WTC11 (cell line): ENCODE data around the gene PLCZ1. TPM values are rescaled to one million over a fixed set of nuclear protein-coding genes. Genes with fewer than 3 reads are reported as not detected.

Experiments
- ATAC-seq: fragments of 200-7000 bp; cut with Tn5 transposase; 2 replicates; pipeline ENCODE4 v1.10.0; 2021; ENCODE audit warnings: mild to moderate bottlenecking, moderate library complexity
- CTCF ChIA-PET: fragments of 300-600 bp; sonication (Branson Sonifier 250); formaldehyde crosslinking; loops from one replicate; lab custom pipeline; 2021; ENCODE audit warnings: antibody characterized with exemption; lab: Charles Lee
- POLR2A ChIA-PET: fragments of 350-600 bp; sonication (Branson Sonifier 250); formaldehyde crosslinking; loops from one replicate; lab custom pipeline; 2021; ENCODE audit warnings: antibody characterized with exemption; lab: Charles Lee
- DNase-seq: peaks from one replicate; pipeline ENCODE4 v3.0.0; 2021; ENCODE audit warnings: low spot score
- H3K27ac Mint-ChIP-seq: 2 replicates; pipeline ENCODE4 v1.8.0; 2021; ENCODE audit warnings: mixed read lengths
- H3K27me3 Mint-ChIP-seq: 2 replicates; pipeline ENCODE4 v1.8.0; 2021; ENCODE audit warnings: low read depth, mild to moderate bottlenecking, moderate library complexity, mixed read lengths
- H3K36me3 Mint-ChIP-seq: 2 replicates; pipeline ENCODE4 v1.8.0; 2021; ENCODE audit warnings: mixed read lengths
- H3K4me1 Mint-ChIP-seq: 2 replicates; pipeline ENCODE4 v1.8.0; 2022; ENCODE audit warnings: mixed read lengths
- H3K4me3 Mint-ChIP-seq: 2 replicates; pipeline ENCODE4 v1.8.0; 2021; ENCODE audit warnings: mild to moderate bottlenecking, moderate library complexity, mixed read lengths
- H3K9me3 Mint-ChIP-seq: 2 replicates; pipeline ENCODE4 v1.8.0; 2021; ENCODE audit warnings: mixed read lengths
- CREB1 ChIP-seq: sonication (generic); formaldehyde crosslinking; IDR thresholded peaks from 2 replicates; pipeline ENCODE4 v1.8.0; 2023; ENCODE audit warnings: mild to moderate bottlenecking, missing genetic modification reagents
- ELF4 ChIP-seq: sonication (generic); formaldehyde crosslinking; IDR thresholded peaks from 2 replicates; pipeline ENCODE4 v1.8.1; 2022; ENCODE audit warnings: low read depth, mild to moderate bottlenecking, moderate library complexity, missing genetic modification reagents
- ESRRA ChIP-seq: sonication (generic); formaldehyde crosslinking; IDR thresholded peaks from 2 replicates; pipeline ENCODE4 v1.8.1; 2022; ENCODE audit warnings: mild to moderate bottlenecking, missing genetic modification reagents, borderline replicate concordance
- FOXJ3 ChIP-seq: sonication (generic); formaldehyde crosslinking; IDR thresholded peaks from 2 replicates; pipeline ENCODE4 v1.9.0; 2021; ENCODE audit warnings: missing genetic modification reagents, mild to moderate bottlenecking, borderline replicate concordance
- FOXP1 ChIP-seq: sonication (generic); formaldehyde crosslinking; IDR thresholded peaks from 2 replicates; pipeline ENCODE4 v1.8.0; 2022; ENCODE audit warnings: missing genetic modification reagents, mild to moderate bottlenecking, moderate library complexity, borderline replicate concordance
- JUN ChIP-seq: sonication (generic); formaldehyde crosslinking; IDR thresholded peaks from 2 replicates; pipeline ENCODE4 v1.8.0; 2023; ENCODE audit warnings: mild to moderate bottlenecking, missing genetic modification reagents
- KAT7 ChIP-seq: sonication (generic); formaldehyde crosslinking; IDR thresholded peaks from 2 replicates; pipeline ENCODE4 v1.8.1; 2023; ENCODE audit warnings: missing genetic modification reagents, mild to moderate bottlenecking, borderline replicate concordance
- NFE2L1 ChIP-seq: sonication (generic); formaldehyde crosslinking; IDR thresholded peaks from 2 replicates; pipeline ENCODE4 v1.8.1; 2023; ENCODE audit warnings: missing genetic modification reagents
- NR2C2 ChIP-seq: sonication (generic); formaldehyde crosslinking; IDR thresholded peaks from 2 replicates; pipeline ENCODE4 v1.8.0; 2022; ENCODE audit warnings: mild to moderate bottlenecking, missing genetic modification reagents
- SMAD4 ChIP-seq: sonication (generic); formaldehyde crosslinking; IDR thresholded peaks from 2 replicates; pipeline ENCODE4 v1.8.0; 2022; ENCODE audit warnings: mild to moderate bottlenecking, missing genetic modification reagents
- ZNF121 ChIP-seq: sonication (generic); formaldehyde crosslinking; IDR thresholded peaks from 2 replicates; pipeline ENCODE4 v1.8.0; 2023; ENCODE audit warnings: missing genetic modification reagents
- ZNF138 ChIP-seq: sonication (generic); formaldehyde crosslinking; conservative IDR thresholded peaks from 2 replicates; pipeline ENCODE4 v1.8.1; 2022; ENCODE audit warnings: mild to moderate bottlenecking, moderate library complexity, missing genetic modification reagents
- ZNF219 ChIP-seq: sonication (generic); formaldehyde crosslinking; IDR thresholded peaks from 2 replicates; pipeline ENCODE4 v1.8.0; 2023; ENCODE audit warnings: missing genetic modification reagents, mild to moderate bottlenecking, borderline replicate concordance
- ZNF416 ChIP-seq: fragments of 250-450 bp; sonication (Bioruptor Pico); IDR thresholded peaks from 2 replicates; pipeline ENCODE4 v1.9.0; 2021; ENCODE audit warnings: mild to moderate bottlenecking, inconsistent platforms
- ZNF671 ChIP-seq: fragments of 250-450 bp; sonication (Bioruptor Pico); IDR thresholded peaks from 2 replicates; pipeline ENCODE4 v1.8.0; 2021; ENCODE audit warnings: mild to moderate bottlenecking
- total RNA-seq: library from RNA; stranded (reverse); gene quantifications from 3 replicates; pipeline ENCODE4 v1.2.3, GENCODE V29; 2021
- TF ChIP-seq, protein P1 (sequence below): sonication (generic); formaldehyde crosslinking; IDR thresholded peaks from 2 replicates; pipeline ENCODE4 v1.8.0; 2023; ENCODE audit warnings: missing genetic modification reagents, mild to moderate bottlenecking, borderline replicate concordance
- TF ChIP-seq, protein P2 (sequence below): fragments of 250-450 bp; sonication (Bioruptor Pico); IDR thresholded peaks from 2 replicates; pipeline ENCODE4 v1.9.0; 2021; ENCODE audit warnings: moderate library complexity, mild to moderate bottlenecking, inconsistent platforms, borderline replicate concordance
- TF ChIP-seq, protein P3 (sequence below): fragments of 250-450 bp; sonication (Bioruptor Pico); IDR thresholded peaks from 2 replicates; pipeline ENCODE4 v1.8.0; 2021; ENCODE audit warnings: mild to moderate bottlenecking
- TF ChIP-seq, protein P4 (sequence below): sonication (generic); formaldehyde crosslinking; IDR thresholded peaks from 2 replicates; pipeline ENCODE4 v1.8.1; 2023; ENCODE audit warnings: mild to moderate bottlenecking, moderate library complexity, missing genetic modification reagents
- TF ChIP-seq, protein P5 (sequence below): sonication (generic); formaldehyde crosslinking; conservative IDR thresholded peaks from 2 replicates; pipeline ENCODE4 v1.8.1; 2023; ENCODE audit warnings: mild to moderate bottlenecking, low read depth, missing genetic modification reagents, moderate library complexity

Gene PLCZ1
- total RNA-seq, 1 experiment from 2014 or later = not detected

DNA sequence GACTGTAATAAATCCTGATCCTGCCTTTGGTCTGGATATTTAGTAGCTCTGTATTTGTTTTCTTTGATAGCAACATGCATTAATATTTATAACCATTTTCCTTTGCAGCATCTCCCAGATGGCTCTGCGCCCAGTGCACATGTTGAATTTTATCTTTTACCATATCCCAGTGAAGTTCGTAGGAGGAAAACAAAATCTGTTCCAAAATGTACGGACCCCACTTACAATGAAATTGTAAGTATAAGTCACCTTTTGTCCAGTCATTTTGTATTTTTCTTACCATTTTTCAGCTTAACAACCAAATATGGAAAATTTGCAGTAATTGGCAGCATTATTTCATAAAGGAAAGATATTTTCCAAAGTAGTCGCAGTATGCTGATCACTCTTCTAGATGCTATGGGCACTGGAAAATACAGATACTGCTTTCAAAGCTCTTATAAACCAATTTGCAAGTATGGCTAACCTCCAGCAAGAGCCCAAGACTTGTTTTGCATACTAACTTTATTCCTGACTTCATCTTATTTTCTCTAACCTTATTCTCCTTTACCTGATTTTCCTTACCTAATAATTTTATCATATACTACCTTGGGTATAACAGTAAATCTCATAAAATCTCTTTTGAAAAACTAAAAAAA, 97.4 kb downstream of the PLCZ1 start:
- DNase-seq (no peak), ATAC-seq (no peak)
- TF ChIP-seq FOXP1 = no peak
- no peak for TF ChIP-seq NFE2L1 (CRISPR knock-in tag)
- TF ChIP-seq KAT7 = no peak
- TF ChIP-seq, protein P1, sequence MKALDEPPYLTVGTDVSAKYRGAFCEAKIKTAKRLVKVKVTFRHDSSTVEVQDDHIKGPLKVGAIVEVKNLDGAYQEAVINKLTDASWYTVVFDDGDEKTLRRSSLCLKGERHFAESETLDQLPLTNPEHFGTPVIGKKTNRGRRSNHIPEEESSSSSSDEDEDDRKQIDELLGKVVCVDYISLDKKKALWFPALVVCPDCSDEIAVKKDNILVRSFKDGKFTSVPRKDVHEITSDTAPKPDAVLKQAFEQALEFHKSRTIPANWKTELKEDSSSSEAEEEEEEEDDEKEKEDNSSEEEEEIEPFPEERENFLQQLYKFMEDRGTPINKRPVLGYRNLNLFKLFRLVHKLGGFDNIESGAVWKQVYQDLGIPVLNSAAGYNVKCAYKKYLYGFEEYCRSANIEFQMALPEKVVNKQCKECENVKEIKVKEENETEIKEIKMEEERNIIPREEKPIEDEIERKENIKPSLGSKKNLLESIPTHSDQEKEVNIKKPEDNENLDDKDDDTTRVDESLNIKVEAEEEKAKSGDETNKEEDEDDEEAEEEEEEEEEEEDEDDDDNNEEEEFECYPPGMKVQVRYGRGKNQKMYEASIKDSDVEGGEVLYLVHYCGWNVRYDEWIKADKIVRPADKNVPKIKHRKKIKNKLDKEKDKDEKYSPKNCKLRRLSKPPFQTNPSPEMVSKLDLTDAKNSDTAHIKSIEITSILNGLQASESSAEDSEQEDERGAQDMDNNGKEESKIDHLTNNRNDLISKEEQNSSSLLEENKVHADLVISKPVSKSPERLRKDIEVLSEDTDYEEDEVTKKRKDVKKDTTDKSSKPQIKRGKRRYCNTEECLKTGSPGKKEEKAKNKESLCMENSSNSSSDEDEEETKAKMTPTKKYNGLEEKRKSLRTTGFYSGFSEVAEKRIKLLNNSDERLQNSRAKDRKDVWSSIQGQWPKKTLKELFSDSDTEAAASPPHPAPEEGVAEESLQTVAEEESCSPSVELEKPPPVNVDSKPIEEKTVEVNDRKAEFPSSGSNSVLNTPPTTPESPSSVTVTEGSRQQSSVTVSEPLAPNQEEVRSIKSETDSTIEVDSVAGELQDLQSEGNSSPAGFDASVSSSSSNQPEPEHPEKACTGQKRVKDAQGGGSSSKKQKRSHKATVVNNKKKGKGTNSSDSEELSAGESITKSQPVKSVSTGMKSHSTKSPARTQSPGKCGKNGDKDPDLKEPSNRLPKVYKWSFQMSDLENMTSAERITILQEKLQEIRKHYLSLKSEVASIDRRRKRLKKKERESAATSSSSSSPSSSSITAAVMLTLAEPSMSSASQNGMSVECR (CRISPR knock-in tag) = no peak
- TF ChIP-seq ZNF121 (CRISPR knock-in tag) = no peak
- TF ChIP-seq, protein P2, sequence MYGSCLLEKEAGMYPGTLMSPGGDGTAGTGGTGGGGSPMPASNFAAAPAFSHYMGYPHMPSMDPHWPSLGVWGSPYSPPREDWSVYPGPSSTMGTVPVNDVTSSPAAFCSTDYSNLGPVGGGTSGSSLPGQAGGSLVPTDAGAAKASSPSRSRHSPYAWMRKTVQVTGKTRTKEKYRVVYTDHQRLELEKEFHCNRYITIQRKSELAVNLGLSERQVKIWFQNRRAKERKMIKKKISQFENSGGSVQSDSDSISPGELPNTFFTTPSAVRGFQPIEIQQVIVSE (CRISPR knock-in tag) = no peak
- TF ChIP-seq, protein P3, sequence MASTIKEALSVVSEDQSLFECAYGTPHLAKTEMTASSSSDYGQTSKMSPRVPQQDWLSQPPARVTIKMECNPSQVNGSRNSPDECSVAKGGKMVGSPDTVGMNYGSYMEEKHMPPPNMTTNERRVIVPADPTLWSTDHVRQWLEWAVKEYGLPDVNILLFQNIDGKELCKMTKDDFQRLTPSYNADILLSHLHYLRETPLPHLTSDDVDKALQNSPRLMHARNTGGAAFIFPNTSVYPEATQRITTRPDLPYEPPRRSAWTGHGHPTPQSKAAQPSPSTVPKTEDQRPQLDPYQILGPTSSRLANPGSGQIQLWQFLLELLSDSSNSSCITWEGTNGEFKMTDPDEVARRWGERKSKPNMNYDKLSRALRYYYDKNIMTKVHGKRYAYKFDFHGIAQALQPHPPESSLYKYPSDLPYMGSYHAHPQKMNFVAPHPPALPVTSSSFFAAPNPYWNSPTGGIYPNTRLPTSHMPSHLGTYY = no peak
- no peak for TF ChIP-seq ZNF219 (CRISPR knock-in tag)
- TF ChIP-seq ZNF138 (CRISPR knock-in tag) = no peak
- TF ChIP-seq, protein P4, sequence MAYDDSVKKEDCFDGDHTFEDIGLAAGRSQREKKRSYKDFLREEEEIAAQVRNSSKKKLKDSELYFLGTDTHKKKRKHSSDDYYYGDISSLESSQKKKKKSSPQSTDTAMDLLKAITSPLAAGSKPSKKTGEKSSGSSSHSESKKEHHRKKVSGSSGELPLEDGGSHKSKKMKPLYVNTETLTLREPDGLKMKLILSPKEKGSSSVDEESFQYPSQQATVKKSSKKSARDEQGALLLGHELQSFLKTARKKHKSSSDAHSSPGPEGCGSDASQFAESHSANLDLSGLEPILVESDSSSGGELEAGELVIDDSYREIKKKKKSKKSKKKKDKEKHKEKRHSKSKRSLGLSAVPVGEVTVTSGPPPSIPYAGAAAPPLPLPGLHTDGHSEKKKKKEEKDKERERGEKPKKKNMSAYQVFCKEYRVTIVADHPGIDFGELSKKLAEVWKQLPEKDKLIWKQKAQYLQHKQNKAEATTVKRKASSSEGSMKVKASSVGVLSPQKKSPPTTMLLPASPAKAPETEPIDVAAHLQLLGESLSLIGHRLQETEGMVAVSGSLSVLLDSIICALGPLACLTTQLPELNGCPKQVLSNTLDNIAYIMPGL (CRISPR knock-in tag) = no peak
- TF ChIP-seq FOXJ3 = no peak
- TF ChIP-seq CREB1 (CRISPR knock-in tag) = no peak
- no peak for TF ChIP-seq JUN
- TF ChIP-seq ELF4 (CRISPR knock-in tag) = no peak
- TF ChIP-seq ZNF671 = no peak
- no peak for TF ChIP-seq ESRRA (CRISPR knock-in tag)
- no peak for TF ChIP-seq SMAD4 (CRISPR knock-in tag)
- no peak for TF ChIP-seq NR2C2 (CRISPR knock-in tag)
- no peak for TF ChIP-seq ZNF416 (CRISPR knock-in tag)
- TF ChIP-seq, protein P5, sequence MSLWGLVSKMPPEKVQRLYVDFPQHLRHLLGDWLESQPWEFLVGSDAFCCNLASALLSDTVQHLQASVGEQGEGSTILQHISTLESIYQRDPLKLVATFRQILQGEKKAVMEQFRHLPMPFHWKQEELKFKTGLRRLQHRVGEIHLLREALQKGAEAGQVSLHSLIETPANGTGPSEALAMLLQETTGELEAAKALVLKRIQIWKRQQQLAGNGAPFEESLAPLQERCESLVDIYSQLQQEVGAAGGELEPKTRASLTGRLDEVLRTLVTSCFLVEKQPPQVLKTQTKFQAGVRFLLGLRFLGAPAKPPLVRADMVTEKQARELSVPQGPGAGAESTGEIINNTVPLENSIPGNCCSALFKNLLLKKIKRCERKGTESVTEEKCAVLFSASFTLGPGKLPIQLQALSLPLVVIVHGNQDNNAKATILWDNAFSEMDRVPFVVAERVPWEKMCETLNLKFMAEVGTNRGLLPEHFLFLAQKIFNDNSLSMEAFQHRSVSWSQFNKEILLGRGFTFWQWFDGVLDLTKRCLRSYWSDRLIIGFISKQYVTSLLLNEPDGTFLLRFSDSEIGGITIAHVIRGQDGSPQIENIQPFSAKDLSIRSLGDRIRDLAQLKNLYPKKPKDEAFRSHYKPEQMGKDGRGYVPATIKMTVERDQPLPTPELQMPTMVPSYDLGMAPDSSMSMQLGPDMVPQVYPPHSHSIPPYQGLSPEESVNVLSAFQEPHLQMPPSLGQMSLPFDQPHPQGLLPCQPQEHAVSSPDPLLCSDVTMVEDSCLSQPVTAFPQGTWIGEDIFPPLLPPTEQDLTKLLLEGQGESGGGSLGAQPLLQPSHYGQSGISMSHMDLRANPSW (CRISPR knock-in tag) = no peak
- Mint-ChIP-seq H3K9me3 (no peaks in the 10 kb centered on the region), H3K36me3 (no peaks in the 10 kb centered on the region), H3K27ac (no peak overlapping the region), H3K4me1 (peaks cover 10% of the 10 kb centered on the region), H3K4me3 (no peak overlapping the region), H3K27me3 (no peaks in the 10 kb centered on the region)
- ChIA-PET POLR2A (no interaction called here), CTCF (interaction anchor here (0.9 kb wide), 1 partner anchor 210 kb away, joined by 3 read pairs; no protein-coding TSS in a partner anchor)
